Mammary epithelial cell (primary cell): Measurements from ENCODE around the gene ZNF555.

Experiments used
- EZH2 ChIP-seq: IDR thresholded peaks from 2 replicates; pipeline ENCODE4 v1.6.1; 2012; ENCODE audit warnings: low read length, inconsistent platforms, borderline replicate concordance
- TF ChIP-seq, protein P1 (sequence below), 2 donors: IDR thresholded peaks in 1 of 2; conservative IDR thresholded peaks in 1 of 2; 2 replicates each; pipeline ENCODE4 v1.5.1; 2011 to 2012; ENCODE audit warnings: inconsistent platforms in 2 of 2, low read length in 2 of 2, mild to moderate bottlenecking in 2 of 2, control low read depth in 1 of 2, low read depth in 1 of 2; ENCODE audit not compliant: insufficient read depth in 1 of 2; ENCODE audit errors: extremely low read depth in 1 of 2

DNA sequence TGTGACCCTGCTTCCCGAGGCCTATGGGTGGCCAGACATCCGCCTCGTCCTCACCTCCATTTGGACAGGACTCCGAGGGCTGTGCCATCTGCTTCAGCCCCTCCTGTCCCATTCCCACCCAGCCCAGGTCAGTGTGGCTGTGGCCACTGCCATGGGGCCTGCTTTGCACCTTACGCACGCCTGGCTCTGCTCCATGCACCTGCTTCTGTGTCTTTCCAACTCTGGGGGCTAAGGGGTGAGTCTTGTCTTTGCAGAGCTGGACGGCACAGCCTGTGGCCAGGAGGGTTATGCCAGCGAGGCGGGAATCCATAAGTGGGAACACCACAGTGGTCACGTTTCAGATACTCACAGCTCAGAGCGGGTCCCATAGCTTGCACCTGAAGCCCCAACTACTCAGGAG is 26.8 kb upstream of the ZNF555 start:
- TF ChIP-seq, protein P1, sequence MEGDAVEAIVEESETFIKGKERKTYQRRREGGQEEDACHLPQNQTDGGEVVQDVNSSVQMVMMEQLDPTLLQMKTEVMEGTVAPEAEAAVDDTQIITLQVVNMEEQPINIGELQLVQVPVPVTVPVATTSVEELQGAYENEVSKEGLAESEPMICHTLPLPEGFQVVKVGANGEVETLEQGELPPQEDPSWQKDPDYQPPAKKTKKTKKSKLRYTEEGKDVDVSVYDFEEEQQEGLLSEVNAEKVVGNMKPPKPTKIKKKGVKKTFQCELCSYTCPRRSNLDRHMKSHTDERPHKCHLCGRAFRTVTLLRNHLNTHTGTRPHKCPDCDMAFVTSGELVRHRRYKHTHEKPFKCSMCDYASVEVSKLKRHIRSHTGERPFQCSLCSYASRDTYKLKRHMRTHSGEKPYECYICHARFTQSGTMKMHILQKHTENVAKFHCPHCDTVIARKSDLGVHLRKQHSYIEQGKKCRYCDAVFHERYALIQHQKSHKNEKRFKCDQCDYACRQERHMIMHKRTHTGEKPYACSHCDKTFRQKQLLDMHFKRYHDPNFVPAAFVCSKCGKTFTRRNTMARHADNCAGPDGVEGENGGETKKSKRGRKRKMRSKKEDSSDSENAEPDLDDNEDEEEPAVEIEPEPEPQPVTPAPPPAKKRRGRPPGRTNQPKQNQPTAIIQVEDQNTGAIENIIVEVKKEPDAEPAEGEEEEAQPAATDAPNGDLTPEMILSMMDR (conservative IDR thresholded peaks at IDR 0.05 in 1 of 2, IDR thresholded peaks at IDR 0.05 in 1 of 2; ENCODE audit: extremely low read depth in 1 of 2, insufficient read depth in 1 of 2, low read depth in 1 of 2, low read length in 2 of 2), result no peak
- no peak for TF ChIP-seq EZH2
